Activated CD4-positive, CD25-positive, alpha-beta regulatory T cell treated with anti-CD3 and anti-CD28 coated beads, Interleukin-2, amount 50 U/mL, for 16 hours (primary cell): ENCODE data around the gene MTM1.

ENCODE experiments used
- DNase-seq: peaks from one replicate; pipeline ENCODE4 v3.0.0-alpha.2; 2020; ENCODE audit warnings: low read depth, low spot score

The MTM1 gene

DNA sequence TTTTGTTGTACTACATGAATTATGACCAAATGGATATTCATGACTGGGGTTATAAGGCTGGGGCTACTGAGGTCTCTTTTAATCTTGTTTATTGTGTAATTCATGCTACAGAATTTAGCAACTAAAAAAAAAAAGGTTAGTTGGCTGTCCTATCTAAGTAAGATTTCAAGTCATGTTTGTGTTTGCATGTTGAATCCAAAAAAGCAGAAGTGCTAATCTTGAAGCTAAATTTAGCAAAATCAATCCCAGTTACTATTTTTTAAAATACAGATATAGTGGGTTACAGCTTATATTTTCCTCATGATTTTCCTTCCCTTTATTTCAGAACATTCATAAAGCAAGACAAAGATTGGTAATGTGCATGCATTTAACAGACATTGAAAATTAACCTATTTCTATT is 144.2 kb downstream of the MTM1 start:
- no peak for DNase-seq

DNA sequence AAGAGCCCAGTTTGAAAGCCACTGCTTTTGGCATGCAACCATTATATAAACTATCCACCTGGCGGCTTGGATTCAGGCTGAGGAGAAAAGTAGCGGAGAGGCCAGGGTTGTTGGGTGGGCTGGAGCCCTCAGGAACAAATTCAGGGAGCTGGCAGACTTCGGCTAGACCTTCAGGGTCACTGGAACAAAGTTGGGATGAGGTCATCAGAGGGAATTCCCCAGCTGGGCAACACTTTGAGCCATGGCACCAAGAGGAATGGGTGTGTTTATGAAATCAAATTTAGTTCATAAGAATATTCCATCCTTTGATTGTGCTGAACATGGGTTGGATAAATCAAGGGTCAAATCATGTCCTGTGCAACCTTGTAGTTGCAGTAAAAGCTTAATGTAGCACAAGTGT is 146.8 kb downstream of the MTM1 start:
- no peak for DNase-seq

DNA sequence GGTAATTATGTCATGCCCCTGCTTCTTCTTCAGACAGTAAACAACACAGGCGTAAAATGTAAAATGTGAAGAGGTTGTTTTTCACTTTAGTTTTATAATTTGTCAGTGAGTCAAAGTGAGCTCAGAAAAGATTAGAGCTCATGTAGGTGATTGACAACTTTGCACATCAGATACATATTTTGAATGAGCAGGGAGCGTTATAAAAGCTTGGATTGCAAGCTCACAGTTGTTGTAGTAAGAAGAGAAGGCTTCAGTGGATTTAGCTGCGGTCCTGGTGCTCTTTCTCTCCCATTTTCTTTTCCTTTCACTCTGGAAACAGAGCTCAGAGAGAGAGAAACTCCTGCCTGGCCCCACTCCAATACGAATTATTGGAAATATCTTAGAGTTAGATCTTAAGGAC is 151.2 kb downstream of the MTM1 start:
- DNase-seq: no peak
